PC-9 (cell line): ENCODE measurements around the gene FARP1. TPM values are rescaled to one million over a fixed set of nuclear protein-coding genes. Genes with fewer than 3 reads are reported as not detected.

Experiments used
- BruUV-seq: library from RNA; stranded (reverse); fragments of 400-500 nt; replicated peaks from 2 replicates; lab custom pipeline; 2021; lab: Mats Ljungman, UMichigan
- CTCF ChIA-PET: fragments of 300-600 bp; sonication (Branson Sonifier 250); formaldehyde crosslinking; loops from one replicate; lab custom pipeline; 2022; ENCODE audit warnings: antibody characterized with exemption; lab: Charles Lee
- POLR2A ChIA-PET: fragments of 300-600 bp; sonication (Branson Sonifier 250); formaldehyde crosslinking; loops from one replicate; lab custom pipeline; 2022; ENCODE audit warnings: antibody characterized with exemption; ENCODE audit not compliant: unreplicated experiment; lab: Charles Lee
- DNase-seq, 2 experiments: peaks; one replicate each; pipeline versions ENCODE4 v3.0.0 to v3.0.0-alpha.2; 2015 to 2022; ENCODE audit warnings: mixed read lengths in 1 of 2
- H2AFZ ChIP-seq: fragments of 200-600 bp; sonication (generic); 2 replicates; pipeline ENCODE4 v1.8.1; 2017; ENCODE audit warnings: antibody characterized with exemption
- H3F3A ChIP-seq: fragments of 200-600 bp; sonication (generic); 2 replicates; pipeline ENCODE4 v1.8.1; 2017; ENCODE audit warnings: antibody characterized with exemption, mild to moderate bottlenecking, low read depth; ENCODE audit not compliant: insufficient read depth
- H3K27ac ChIP-seq: fragments of 200-600 bp; sonication (generic); 2 replicates; pipeline ENCODE4 v1.6.1; 2016; ENCODE audit warnings: mixed run types
- H3K27me3 ChIP-seq: fragments of 200-600 bp; sonication (generic); 2 replicates; pipeline ENCODE4 v1.6.1; 2016; ENCODE audit warnings: low read depth, mixed run types; ENCODE audit not compliant: insufficient read depth
- H3K36me3 ChIP-seq: fragments of 200-600 bp; sonication (generic); 2 replicates; pipeline ENCODE4 v1.6.1; 2016; ENCODE audit warnings: low read depth, mixed run types
- H3K4me1 ChIP-seq: fragments of 200-600 bp; sonication (generic); replicated peaks from 2 replicates; pipeline ENCODE4 v1.6.1; 2016; ENCODE audit warnings: mixed run types; ENCODE audit not compliant: insufficient read depth
- H3K4me2 ChIP-seq: fragments of 200-600 bp; sonication (generic); 2 replicates; pipeline ENCODE4 v1.6.1; 2017; ENCODE audit warnings: mixed run types
- H3K4me3 ChIP-seq: fragments of 200-600 bp; sonication (generic); 2 replicates; pipeline ENCODE4 v1.6.1; 2016; ENCODE audit warnings: mixed run types
- H3K79me2 ChIP-seq: fragments of 200-600 bp; sonication (generic); 2 replicates; pipeline ENCODE4 v1.6.1; 2017; ENCODE audit warnings: low read depth, mixed run types
- H3K9me2 ChIP-seq: fragments of 200-600 bp; sonication (generic); 2 replicates; pipeline ENCODE4 v1.8.1; 2017; ENCODE audit warnings: mild to moderate bottlenecking; ENCODE audit not compliant: insufficient read depth
- H3K9me3 ChIP-seq: fragments of 200-600 bp; sonication (generic); 2 replicates; pipeline ENCODE4 v1.8.1; 2016; ENCODE audit warnings: low read depth; ENCODE audit not compliant: insufficient read depth
- H4K20me1 ChIP-seq: fragments of 200-600 bp; sonication (generic); 2 replicates; pipeline ENCODE4 v1.8.1; 2017; ENCODE audit not compliant: insufficient read depth
- CTCF ChIP-seq: fragments of 200-600 bp; sonication (generic); conservative IDR thresholded peaks from 2 replicates; pipeline ENCODE4 v1.6.1; 2017; ENCODE audit warnings: mixed run types, antibody characterized with exemption, mild to moderate bottlenecking, moderate library complexity
- EZH2 ChIP-seq: fragments of 200-600 bp; sonication (generic); IDR thresholded peaks from 2 replicates; pipeline ENCODE4 v1.8.0; 2017; ENCODE audit warnings: antibody characterized with exemption, low read depth
- intact Hi-C: fragments of 100-400 bp; cut with micrococcal nuclease; formaldehyde crosslinking; loops from one replicate; pipeline ENCODE4 v1.10.0; 2022; ENCODE audit not compliant: unreplicated experiment
- total RNA-seq: library from RNA; stranded (reverse); gene quantifications from 2 replicates; pipeline ENCODE4 v1.2.3, GENCODE V29; 2021

Gene FARP1
- total RNA-seq, 1 experiment from 2014 or later = 62.1 TPM

DNA sequence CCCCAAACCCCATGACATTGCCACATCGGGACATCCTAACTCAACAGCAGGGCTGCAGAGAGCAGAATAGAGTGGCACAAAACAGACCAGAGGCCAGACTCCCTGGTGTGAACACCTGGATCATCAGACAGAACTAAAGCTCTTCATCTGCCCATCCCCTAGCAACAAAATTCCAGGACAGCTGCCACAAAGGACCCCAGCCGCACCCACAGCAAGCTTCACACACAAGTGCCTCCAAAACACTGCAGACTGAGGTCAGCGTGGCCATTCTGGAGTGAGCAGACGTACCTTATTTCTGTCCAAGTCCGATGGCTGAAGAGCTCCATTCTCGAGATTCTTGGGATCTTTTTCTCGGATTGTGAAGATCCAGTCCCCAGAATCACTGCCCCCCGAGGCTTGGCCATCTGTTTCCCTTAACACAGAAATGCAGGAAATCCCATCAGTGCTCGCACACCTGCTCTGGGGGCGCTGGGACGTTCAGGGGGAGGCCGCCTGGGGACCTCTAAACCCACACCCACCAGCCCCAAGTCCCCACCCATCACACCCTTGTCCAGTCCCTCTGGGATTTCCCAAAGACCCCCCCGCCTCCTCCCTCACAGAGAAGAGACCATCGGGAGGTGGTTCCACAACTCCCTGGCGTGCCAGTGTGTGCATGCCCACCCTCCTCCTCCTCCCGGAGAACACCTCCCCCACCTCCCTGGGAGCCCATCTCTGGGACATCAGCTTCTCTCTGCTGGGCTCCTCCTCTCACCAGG is 318.8 kb downstream of the FARP1 start:
- Histone ChIP-seq H3K9me2 (no peaks in the 10 kb centered on the region), H3K27ac (no peak overlapping the region), H3K4me3 (no peak overlapping the region), H3K36me3 (peaks cover 39% of the 10 kb centered on the region), H3F3A (peaks cover 22% of the 10 kb centered on the region; the same call in 1 of the 2 replicates), H3K4me1 (no peaks in the 10 kb centered on the region), H2AFZ (no peak overlapping the region), H3K27me3 (no peaks in the 10 kb centered on the region), H3K4me2 (no peak overlapping the region), H3K9me3 (no peaks in the 10 kb centered on the region), H4K20me1 (peaks cover 13% of the 10 kb centered on the region), H3K79me2 (peaks cover 21% of the 10 kb centered on the region)
- ChIA-PET POLR2A (no interaction called here), CTCF (no interaction called here)
- no TSS peak for BruUV-seq
- intact Hi-C loops = no loop called here
- no peak for DNase-seq
- TF ChIP-seq EZH2 (no peak), CTCF (no peak)

- TF ChIP-seq EZH2 (no peak), CTCF (no peak)
- no peak overlapping the region for H3K4me3 ChIP-seq
- intact Hi-C loops = no loop called here
- DNase-seq = no peak
- peaks cover 25% of the 10 kb centered on the region for H3K79me2 ChIP-seq
- H3K4me1 ChIP-seq = no peaks in the 10 kb centered on the region
- H3K4me2 ChIP-seq = no peak overlapping the region
- H4K20me1 ChIP-seq = peaks cover 13% of the 10 kb centered on the region
- peaks cover 27% of the 10 kb centered on the region; the same call in 1 of the 2 replicates for H3F3A ChIP-seq
- POLR2A ChIA-PET = no interaction called here
- no peak overlapping the region for H3K27ac ChIP-seq
- H2AFZ ChIP-seq = no peak overlapping the region
- no TSS peak for BruUV-seq
- peaks cover 35% of the 10 kb centered on the region for H3K36me3 ChIP-seq
- CTCF ChIA-PET = no interaction called here
- H3K9me3 ChIP-seq = no peaks in the 10 kb centered on the region
- no peaks in the 10 kb centered on the region for H3K27me3 ChIP-seq
- no peaks in the 10 kb centered on the region for H3K9me2 ChIP-seq
These were observed 319.5 kb downstream of the FARP1 start for GRCh38 chr13:98462241-98462882.

DNA sequence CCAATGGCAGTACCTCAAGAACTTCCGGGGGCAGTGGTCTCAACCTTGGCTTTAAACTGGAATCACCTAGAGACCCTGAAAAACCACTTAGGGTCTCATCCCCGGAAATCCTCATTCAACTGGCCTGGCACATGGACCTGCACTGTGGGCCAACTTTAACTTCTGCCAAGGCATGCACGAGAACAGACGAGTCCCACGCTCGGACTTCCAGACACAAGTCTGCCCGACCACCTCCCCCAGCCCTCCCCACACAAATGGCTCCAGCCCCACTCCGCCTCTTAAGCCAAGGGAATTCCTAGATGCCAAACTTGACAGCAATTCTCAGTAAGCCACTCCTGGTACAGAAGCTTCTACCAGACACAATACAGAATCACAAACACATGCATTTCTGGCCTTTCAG is 320.1 kb downstream of the FARP1 start:
- Histone ChIP-seq H2AFZ (no peak overlapping the region), H3K9me2 (no peaks in the 10 kb centered on the region), H3K4me1 (no peaks in the 10 kb centered on the region), H3K36me3 (peaks cover 35% of the 10 kb centered on the region), H3K27me3 (no peaks in the 10 kb centered on the region), H3K4me2 (no peak overlapping the region), H3K79me2 (peaks cover 31% of the 10 kb centered on the region), H4K20me1 (peaks cover 13% of the 10 kb centered on the region), H3K9me3 (no peaks in the 10 kb centered on the region), H3K27ac (no peak overlapping the region), H3K4me3 (no peak overlapping the region), H3F3A (peaks cover 28% of the 10 kb centered on the region; the same call in 1 of the 2 replicates)
- intact Hi-C loops = no loop called here
- CTCF ChIA-PET = no interaction called here
- TF ChIP-seq CTCF (no peak), EZH2 (no peak)
- no peak for DNase-seq
- BruUV-seq = no TSS peak
- POLR2A ChIA-PET = interaction anchor here (0.7 kb wide), 1 partner anchor 480 kb away, joined by 3 read pairs; no protein-coding TSS in a partner anchor
